Activated CD8-positive, alpha-beta T cell treated with anti-CD3 and anti-CD28 coated beads for 36 hours (primary cell): Measurements from ENCODE around the gene MCF2L2. TPM values are rescaled to one million over a fixed set of nuclear protein-coding genes. Genes with fewer than 3 reads are reported as not detected.

Experiments
- ATAC-seq: fragments of 200-7000 bp; cut with Tn5 transposase; one replicate; pipeline ENCODE4 v1.10.0; 2021; ENCODE audit warnings: mild to moderate bottlenecking, moderate library complexity
- CTCF ChIA-PET: fragments of 350-600 bp; sonication (Branson Sonifier 250); formaldehyde crosslinking; loops from one replicate; lab custom pipeline; 2021; ENCODE audit warnings: antibody characterized with exemption; lab: Charles Lee
- POLR2A ChIA-PET: fragments of 350-600 bp; sonication (Branson Sonifier 250); formaldehyde crosslinking; loops from one replicate; lab custom pipeline; 2021; ENCODE audit warnings: antibody characterized with exemption; lab: Charles Lee
- DNase-seq: peaks from one replicate; pipeline ENCODE4 v3.0.0-alpha.2; 2020
- H3K27ac Mint-ChIP-seq: one replicate; pipeline ENCODE4 v1.8.0; 2021; ENCODE audit warnings: mild to moderate bottlenecking, mixed read lengths
- H3K27me3 Mint-ChIP-seq: one replicate; pipeline ENCODE4 v1.8.0; 2021; ENCODE audit warnings: mixed read lengths
- H3K36me3 Mint-ChIP-seq: one replicate; pipeline ENCODE4 v1.8.0; 2021; ENCODE audit warnings: low read depth, mixed read lengths
- H3K4me1 Mint-ChIP-seq: one replicate; pipeline ENCODE4 v1.8.0; 2021; ENCODE audit warnings: low read depth, mixed read lengths
- H3K4me3 Mint-ChIP-seq: one replicate; pipeline ENCODE4 v1.8.0; 2021; ENCODE audit warnings: mild to moderate bottlenecking, moderate library complexity, mixed read lengths
- H3K9me3 Mint-ChIP-seq: one replicate; pipeline ENCODE4 v1.8.0; 2021; ENCODE audit warnings: mixed read lengths
- CTCF ChIP-seq: fragments of 200-600 bp; IDR thresholded peaks from one replicate; pipeline ENCODE4 v1.8.0; 2022; ENCODE audit warnings: antibody characterized with exemption, mild to moderate bottlenecking
- intact Hi-C: fragments of 100-400 bp; cut with micrococcal nuclease; formaldehyde crosslinking; loops from one replicate; pipeline ENCODE4 v1.10.0; 2022
- total RNA-seq, 2 experiments: library from RNA; stranded (reverse); gene quantifications; one replicate each; pipeline ENCODE4 v1.2.3, GENCODE V29; 2021

MCF2L2 gene
- total RNA-seq, 2 experiments from 2014 or later, result 3.5 to 3.7 TPM

GRCh38 chr3:183449791-183450190 lies 21.4 kb upstream of the MCF2L2 start:
- POLR2A ChIA-PET, result interaction anchor here (0.6 to 2.1 kb wide), 2 partner anchors 21 to 301 kb away, joined by 3 to 6 read pairs; partner anchors contain the start of gene MCF2L2

GRCh38 chr3:183449391-183449790 lies 21.0 kb upstream of the MCF2L2 start:
- Mint-ChIP-seq H3K27ac (no peak overlapping the region), H3K4me3 (no peak overlapping the region), H3K9me3 (peaks cover 3% of the 10 kb centered on the region), H3K4me1 (peaks cover 10% of the 10 kb centered on the region), H3K27me3 (no peaks in the 10 kb centered on the region), H3K36me3 (no peaks in the 10 kb centered on the region)
- no peak for ATAC-seq
- TF ChIP-seq CTCF, result no peak
- intact Hi-C loops, result no loop called here
- CTCF ChIA-PET, result interaction anchor here (1.1 kb wide), 2 partner anchors 20 to 34 kb away, joined by 3 to 4 read pairs; no protein-coding TSS in a partner anchor
- POLR2A ChIA-PET, result interaction anchor here (2.1 kb wide), 1 partner anchor 21 kb away, joined by 6 read pairs; the partner anchor contains the start of gene MCF2L2
- no peak for DNase-seq

More at GRCh38 chr3:183449791-183450190, 21.4 kb upstream of the MCF2L2 start:
- H3K4me3 Mint-ChIP-seq, result no peak overlapping the region
- H3K27me3 Mint-ChIP-seq, result no peaks in the 10 kb centered on the region
- TF ChIP-seq CTCF, result no peak
- no peaks in the 10 kb centered on the region for H3K9me3 Mint-ChIP-seq
- peaks cover 10% of the 10 kb centered on the region for H3K4me1 Mint-ChIP-seq
- ATAC-seq, result no peak
- intact Hi-C loops, result no loop called here
- CTCF ChIA-PET, result interaction anchor here (1.1 kb wide), 2 partner anchors 20 to 33 kb away, joined by 3 to 4 read pairs; no protein-coding TSS in a partner anchor
- no peak overlapping the region for H3K27ac Mint-ChIP-seq
- no peaks in the 10 kb centered on the region for H3K36me3 Mint-ChIP-seq
- DNase-seq, result no peak

GRCh38 chr3:183448369-183449128 lies 20.1 kb upstream of the MCF2L2 start:
- peaks cover 10% of the 10 kb centered on the region for H3K4me1 Mint-ChIP-seq
- H3K27me3 Mint-ChIP-seq, result no peaks in the 10 kb centered on the region
- no peak overlapping the region for H3K27ac Mint-ChIP-seq
- H3K9me3 Mint-ChIP-seq, result peaks cover 6% of the 10 kb centered on the region
- no peak for ATAC-seq
- no peaks in the 10 kb centered on the region for H3K36me3 Mint-ChIP-seq
- DNase-seq, result no peak
- POLR2A ChIA-PET, result interaction anchor here (1.1 kb wide), 1 partner anchor 16 kb away, joined by 3 read pairs; no protein-coding TSS in a partner anchor
- intact Hi-C loops, result no loop called here
- TF ChIP-seq CTCF, result no peak
- peak overlapping the region; percentile 95 for H3K4me3 Mint-ChIP-seq
- CTCF ChIA-PET, result interaction anchor here (0.8 kb wide), 1 partner anchor 10 kb away, joined by 4 read pairs; no protein-coding TSS in a partner anchor

- CTCF ChIA-PET, result interaction anchor here (0.8 kb wide), 2 partner anchors 9 to 17 kb away, joined by 3 to 4 read pairs; no protein-coding TSS in a partner anchor
- peak; percentile 91 for DNase-seq
- Mint-ChIP-seq H3K4me3 (peak overlapping the region; percentile 95), H3K9me3 (peaks cover 15% of the 10 kb centered on the region), H3K36me3 (no peaks in the 10 kb centered on the region), H3K27ac (peak overlapping the region; percentile 85), H3K27me3 (no peaks in the 10 kb centered on the region), H3K4me1 (peaks cover 10% of the 10 kb centered on the region)
- intact Hi-C loops, result no loop called here
- no peak for TF ChIP-seq CTCF
- ATAC-seq, result peak; percentile 96
- POLR2A ChIA-PET, result interaction anchor here (1.0 to 1.1 kb wide), 2 partner anchors 15 to 20 kb away, joined by 3 to 5 read pairs; no protein-coding TSS in a partner anchor
Measured at GRCh38 chr3:183447206-183448001, 19.0 kb upstream of the MCF2L2 start.
